ENCODE data around the gene SCUBE1.

- TF ChIP-seq POLR2A (IDR thresholded peaks at IDR 0.05) (no peak), CTCF (IDR thresholded peaks at IDR 0.05) (no peak), POLR2AphosphoS5 (IDR thresholded peaks at IDR 0.05) (no peak), EP300 (IDR thresholded peaks at IDR 0.05) (no peak)
Measured at GRCh38 chr22:43166132-43166930, 176.8 kb downstream of the SCUBE1 start.

Measured in gastroesophageal sphincter (tissue), 3 donors.